ENCODE data around the gene HIVEP1. TPM values are rescaled to one million over a fixed set of nuclear protein-coding genes. Genes with fewer than 3 reads are reported as not detected.

HIVEP1 gene
- total RNA-seq, 2 donors from 2014 or later = 33.6 to 35.1 TPM

DNA sequence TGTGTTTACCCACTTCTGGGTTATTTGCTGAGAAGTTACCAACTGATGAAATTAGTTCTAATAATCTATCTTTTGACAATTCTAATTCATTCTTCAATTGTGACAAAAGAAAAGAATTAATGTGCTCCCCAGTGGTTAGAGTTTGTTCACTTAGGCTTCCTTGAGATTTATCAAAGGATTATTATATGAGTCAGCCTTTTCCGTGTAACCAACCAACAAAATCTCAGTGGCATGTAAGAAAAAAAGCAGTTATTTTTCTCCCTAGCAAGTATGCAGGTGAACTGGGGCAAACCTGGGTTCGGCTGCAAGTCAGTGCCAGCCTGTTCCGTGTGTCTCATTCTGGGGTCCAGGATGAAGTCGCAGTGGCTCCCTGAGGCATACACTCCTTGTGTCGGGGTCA is 28.8 kb upstream of the HIVEP1 start:
- TF ChIP-seq, protein P1, sequence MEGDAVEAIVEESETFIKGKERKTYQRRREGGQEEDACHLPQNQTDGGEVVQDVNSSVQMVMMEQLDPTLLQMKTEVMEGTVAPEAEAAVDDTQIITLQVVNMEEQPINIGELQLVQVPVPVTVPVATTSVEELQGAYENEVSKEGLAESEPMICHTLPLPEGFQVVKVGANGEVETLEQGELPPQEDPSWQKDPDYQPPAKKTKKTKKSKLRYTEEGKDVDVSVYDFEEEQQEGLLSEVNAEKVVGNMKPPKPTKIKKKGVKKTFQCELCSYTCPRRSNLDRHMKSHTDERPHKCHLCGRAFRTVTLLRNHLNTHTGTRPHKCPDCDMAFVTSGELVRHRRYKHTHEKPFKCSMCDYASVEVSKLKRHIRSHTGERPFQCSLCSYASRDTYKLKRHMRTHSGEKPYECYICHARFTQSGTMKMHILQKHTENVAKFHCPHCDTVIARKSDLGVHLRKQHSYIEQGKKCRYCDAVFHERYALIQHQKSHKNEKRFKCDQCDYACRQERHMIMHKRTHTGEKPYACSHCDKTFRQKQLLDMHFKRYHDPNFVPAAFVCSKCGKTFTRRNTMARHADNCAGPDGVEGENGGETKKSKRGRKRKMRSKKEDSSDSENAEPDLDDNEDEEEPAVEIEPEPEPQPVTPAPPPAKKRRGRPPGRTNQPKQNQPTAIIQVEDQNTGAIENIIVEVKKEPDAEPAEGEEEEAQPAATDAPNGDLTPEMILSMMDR (conservative IDR thresholded peaks at IDR 0.05) = no peak
- no peak overlapping the region for H3K9ac ChIP-seq (ENCODE audit: extremely low read depth, low read length, poor library complexity, severe bottlenecking)
- no peaks in the 10 kb centered on the region for H3K36me3 Mint-ChIP-seq (ENCODE audit: low read depth)
- no peak overlapping the region for H3K4me3 Mint-ChIP-seq
- WGBS, 2 experiments (ENCODE audit: insufficient coverage in 1 of 2, insufficient read length in 1 of 2) = 86 to 100% methylated on average over 4 to 5 of the region's 5 CpGs
- no peaks in the 10 kb centered on the region for H3K4me1 ChIP-seq (ENCODE audit: control insufficient read depth, insufficient read depth, low read length)
- no peaks in the 10 kb centered on the region for H3K27me3 Mint-ChIP-seq (ENCODE audit: insufficient read depth)
- no peak overlapping the region for H3K27ac ChIP-seq (ENCODE audit: low read depth, low read length)
- no peaks in the 10 kb centered on the region for H3K36me3 ChIP-seq (ENCODE audit: control insufficient read depth, insufficient read depth, low read length)
- H3K4me1 Mint-ChIP-seq = no peaks in the 10 kb centered on the region
- no peaks in the 10 kb centered on the region for H3K9me3 ChIP-seq (ENCODE audit: control insufficient read depth, low read length)
- no peak for DNase-seq
- H3K27me3 ChIP-seq (ENCODE audit: control insufficient read depth, insufficient read depth, low read length, poor library complexity, severe bottlenecking) = no peaks in the 10 kb centered on the region
- no peaks in the 10 kb centered on the region for H3K9me3 Mint-ChIP-seq
- no peak overlapping the region for H3K4me3 ChIP-seq (ENCODE audit: low read length)
- no peak overlapping the region for H3K27ac Mint-ChIP-seq

- WGBS, 2 experiments (ENCODE audit: insufficient coverage in 1 of 2, insufficient read length in 1 of 2) = 95% methylated on average over 2 of the region's 2 CpGs; no CpG with 5 or more reads in 1 of the 2 experiments
- Histone ChIP-seq H3K36me3 (ENCODE audit: control insufficient read depth, insufficient read depth, low read length) (no peaks in the 10 kb centered on the region), H3K9ac (ENCODE audit: extremely low read depth, low read length, poor library complexity, severe bottlenecking) (no peak overlapping the region), H3K9me3 (ENCODE audit: control insufficient read depth, low read length) (no peaks in the 10 kb centered on the region), H3K27me3 (ENCODE audit: control insufficient read depth, insufficient read depth, low read length, poor library complexity, severe bottlenecking) (no peaks in the 10 kb centered on the region), H3K27ac (ENCODE audit: low read depth, low read length) (no peak overlapping the region), H3K4me1 (ENCODE audit: control insufficient read depth, insufficient read depth, low read length) (no peaks in the 10 kb centered on the region), H3K4me3 (ENCODE audit: low read length) (no peak overlapping the region)
- TF ChIP-seq, protein P1 (conservative IDR thresholded peaks at IDR 0.05) = no peak
- H3K4me1 Mint-ChIP-seq = no peaks in the 10 kb centered on the region
- no peak overlapping the region for H3K4me3 Mint-ChIP-seq
- DNase-seq = no peak
- H3K27ac Mint-ChIP-seq = no peak overlapping the region
- H3K9me3 Mint-ChIP-seq = no peaks in the 10 kb centered on the region
- no peaks in the 10 kb centered on the region for H3K36me3 Mint-ChIP-seq (ENCODE audit: low read depth)
- H3K27me3 Mint-ChIP-seq (ENCODE audit: insufficient read depth) = no peaks in the 10 kb centered on the region
Observed at GRCh38 chr6:11987386-11987785, 24.7 kb upstream of the HIVEP1 start.

GRCh38 chr6:11989386-11989785 is 22.7 kb upstream of the HIVEP1 start:
- H3K36me3 Mint-ChIP-seq (ENCODE audit: low read depth) = no peaks in the 10 kb centered on the region
- H3K9me3 ChIP-seq (ENCODE audit: control insufficient read depth, low read length) = no peaks in the 10 kb centered on the region
- H3K27me3 ChIP-seq (ENCODE audit: control insufficient read depth, insufficient read depth, low read length, poor library complexity, severe bottlenecking) = no peaks in the 10 kb centered on the region
- TF ChIP-seq, protein P1 (conservative IDR thresholded peaks at IDR 0.05) = no peak
- H3K27me3 Mint-ChIP-seq (ENCODE audit: insufficient read depth) = no peaks in the 10 kb centered on the region
- no peak overlapping the region for H3K27ac Mint-ChIP-seq
- no peak for DNase-seq
- H3K4me1 Mint-ChIP-seq = no peaks in the 10 kb centered on the region
- no peaks in the 10 kb centered on the region for H3K4me1 ChIP-seq (ENCODE audit: control insufficient read depth, insufficient read depth, low read length)
- WGBS, 2 experiments (ENCODE audit: insufficient coverage in 1 of 2, insufficient read length in 1 of 2) = 90 to 100% methylated on average over 2 of the region's 2 CpGs
- no peak overlapping the region for H3K27ac ChIP-seq (ENCODE audit: low read depth, low read length)
- H3K9me3 Mint-ChIP-seq = no peaks in the 10 kb centered on the region
- H3K36me3 ChIP-seq (ENCODE audit: control insufficient read depth, insufficient read depth, low read length) = no peaks in the 10 kb centered on the region
- H3K9ac ChIP-seq (ENCODE audit: extremely low read depth, low read length, poor library complexity, severe bottlenecking) = no peak overlapping the region
- no peak overlapping the region for H3K4me3 Mint-ChIP-seq
- H3K4me3 ChIP-seq (ENCODE audit: low read length) = no peak overlapping the region

Measured in endodermal cell (in vitro differentiated cells).